COLO668 (cell line): ENCODE measurements around the gene DNAAF5.

Experiments
- DNase-seq: peaks from one replicate; lab custom pipeline; 2025; ENCODE audit not compliant: unreplicated experiment; lab: John Stamatoyannopoulos, UW

DNAAF5 gene

DNA sequence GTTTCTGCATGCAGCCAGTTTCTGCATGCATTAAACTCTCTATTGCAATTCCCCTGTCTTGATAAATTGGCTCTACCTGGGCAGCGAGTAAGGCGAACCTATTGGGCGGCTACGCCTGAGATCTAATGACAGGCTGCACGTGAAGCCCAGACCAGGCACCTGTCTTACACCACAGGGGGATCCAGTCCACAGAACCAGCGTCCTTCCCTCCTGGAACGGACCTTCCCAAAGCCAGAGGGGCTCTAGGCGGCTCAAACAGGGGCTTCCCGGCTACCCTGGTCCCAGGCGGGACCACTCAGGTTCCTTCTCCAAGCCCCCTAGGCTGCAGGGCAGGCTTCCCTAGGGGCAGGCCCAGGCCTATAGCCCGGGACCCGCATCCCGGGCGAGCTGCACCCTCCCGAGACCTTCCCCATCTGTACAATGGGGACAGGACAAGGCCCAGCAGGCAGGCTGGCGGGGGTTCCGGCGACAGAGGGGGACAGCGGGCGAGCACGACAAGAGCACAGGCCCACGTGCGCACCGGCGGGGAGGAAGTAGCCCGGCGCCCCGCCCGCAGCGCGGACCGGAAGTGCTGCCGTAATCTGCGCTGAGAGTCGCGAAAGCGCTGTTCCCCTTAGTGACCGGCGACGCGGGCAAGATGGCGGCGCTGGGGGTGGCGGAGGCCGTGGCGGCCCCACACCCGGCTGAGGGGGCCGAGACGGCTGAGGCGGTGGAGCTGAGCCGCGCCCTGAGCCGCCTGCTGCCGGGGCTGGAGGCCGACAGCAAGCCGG, at the start of gene DNAAF5:
Gene DNAAF5 (plus strand): TSS at position 616 of the 770 bp plus-strand sequence. CDS start 22 bp downstream, at position 638.
- DNase-seq: peak; percentile 98

DNA sequence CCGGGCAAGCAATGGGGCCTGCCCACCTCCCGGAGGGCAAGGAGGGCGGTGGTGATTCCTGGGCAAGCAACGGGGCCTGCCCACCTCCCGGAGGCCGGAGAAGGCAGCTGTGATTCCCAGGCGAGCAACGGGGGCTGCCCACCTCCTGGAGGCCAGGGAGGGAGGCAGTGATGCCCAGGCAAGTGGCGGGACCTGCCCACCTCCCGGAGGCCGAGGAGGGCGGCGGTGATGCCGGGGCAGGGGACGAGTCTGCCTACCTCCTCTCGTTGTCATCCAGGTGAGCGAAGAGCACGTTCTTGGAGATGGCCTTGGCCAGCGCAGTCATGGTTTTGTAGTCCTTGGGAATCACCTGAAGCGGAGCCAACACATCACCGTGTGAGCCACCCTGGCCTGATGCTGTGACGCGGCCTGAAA, 49.5 kb upstream of the DNAAF5 start:
- no peak for DNase-seq

DNA sequence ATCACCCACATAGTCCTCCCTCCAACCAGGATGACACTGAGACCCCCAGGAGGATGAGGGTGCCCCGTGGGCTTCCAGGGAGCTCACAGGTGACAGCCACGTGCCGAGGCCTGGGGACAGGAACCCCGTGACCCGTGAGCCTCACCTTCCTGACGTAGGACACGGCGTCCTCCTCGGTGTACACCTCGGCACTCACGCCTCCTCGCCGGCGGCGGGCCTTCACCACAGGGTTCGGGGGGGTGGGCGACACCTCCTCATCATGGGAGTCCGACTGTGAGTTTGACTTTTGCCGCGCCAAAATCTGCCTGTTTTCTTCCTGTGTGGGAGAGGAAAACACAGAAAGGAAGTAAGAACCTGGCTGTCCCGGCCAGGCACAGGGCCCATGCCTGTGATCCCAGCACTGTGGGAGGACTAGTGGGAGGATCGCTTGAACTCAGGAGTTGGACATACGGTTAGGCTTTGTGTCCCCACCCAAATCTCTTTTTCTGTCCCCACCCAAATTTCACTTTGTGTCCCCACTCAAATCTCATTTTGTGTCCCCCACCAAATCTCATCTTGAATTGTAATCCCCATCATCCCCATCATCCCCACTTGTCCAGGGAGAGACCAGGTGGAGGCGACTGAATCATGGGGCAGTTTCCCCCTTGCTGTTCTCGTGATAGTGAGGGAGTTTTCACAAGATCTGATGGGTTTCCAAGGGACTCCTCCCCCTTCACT, 45.9 kb upstream of the DNAAF5 start:
- DNase-seq: no peak

DNA sequence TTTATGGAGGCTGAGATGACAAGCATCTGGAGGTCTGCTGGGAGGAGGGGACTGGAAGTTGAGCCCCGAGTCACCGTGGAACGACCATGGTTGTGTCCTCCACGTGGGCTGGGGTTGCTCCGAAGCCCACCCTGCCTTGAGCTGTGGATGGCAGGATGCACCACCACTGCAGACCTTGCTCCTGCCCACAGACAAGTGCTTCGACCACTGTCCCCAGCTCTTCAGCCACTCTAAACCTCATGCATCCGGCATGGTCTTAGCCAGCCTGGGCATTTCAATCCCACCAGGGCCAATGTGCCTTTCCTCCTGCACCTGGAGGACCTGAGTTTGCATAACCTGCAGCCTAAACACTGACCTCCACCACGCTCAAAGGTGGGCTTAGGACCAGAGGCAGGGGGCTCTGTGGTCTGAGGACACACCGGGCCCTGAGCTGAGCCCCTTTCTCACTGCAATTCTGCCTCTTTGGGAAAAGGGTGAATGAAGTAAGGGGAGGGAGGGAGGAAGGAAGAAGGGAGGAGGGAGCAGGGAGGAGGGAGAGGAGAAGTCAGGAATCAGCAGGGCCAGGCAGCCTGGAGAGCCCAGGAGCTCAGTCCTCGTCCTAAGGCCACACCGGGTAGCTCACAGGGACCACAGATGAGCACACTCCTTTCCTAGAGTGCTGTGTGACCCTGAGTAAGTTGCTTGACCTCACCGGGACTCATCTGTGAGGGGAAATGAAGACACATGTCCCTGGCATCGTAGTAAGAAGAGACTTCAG, 44.8 kb upstream of the DNAAF5 start:
- no peak for DNase-seq

DNA sequence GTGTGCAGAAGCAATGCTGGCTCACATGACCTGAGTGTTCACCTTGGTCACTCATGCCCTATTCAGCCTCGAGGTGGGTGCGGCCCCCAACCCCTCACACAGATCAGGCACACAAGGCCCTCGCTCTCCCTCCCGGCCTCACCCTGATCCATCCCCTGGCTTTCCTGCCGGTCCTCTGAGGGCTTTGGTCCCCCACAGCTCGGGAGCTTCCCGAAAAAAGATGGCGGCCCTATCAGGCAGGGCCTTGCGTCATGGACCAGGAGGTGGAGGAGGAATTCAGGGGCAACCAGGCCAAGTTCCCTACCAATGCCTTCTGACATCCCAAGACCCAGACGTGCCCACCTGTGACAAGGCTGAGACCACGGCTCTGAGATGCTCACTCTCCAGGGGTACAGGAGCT, 43.7 kb upstream of the DNAAF5 start:
- no peak for DNase-seq

DNA sequence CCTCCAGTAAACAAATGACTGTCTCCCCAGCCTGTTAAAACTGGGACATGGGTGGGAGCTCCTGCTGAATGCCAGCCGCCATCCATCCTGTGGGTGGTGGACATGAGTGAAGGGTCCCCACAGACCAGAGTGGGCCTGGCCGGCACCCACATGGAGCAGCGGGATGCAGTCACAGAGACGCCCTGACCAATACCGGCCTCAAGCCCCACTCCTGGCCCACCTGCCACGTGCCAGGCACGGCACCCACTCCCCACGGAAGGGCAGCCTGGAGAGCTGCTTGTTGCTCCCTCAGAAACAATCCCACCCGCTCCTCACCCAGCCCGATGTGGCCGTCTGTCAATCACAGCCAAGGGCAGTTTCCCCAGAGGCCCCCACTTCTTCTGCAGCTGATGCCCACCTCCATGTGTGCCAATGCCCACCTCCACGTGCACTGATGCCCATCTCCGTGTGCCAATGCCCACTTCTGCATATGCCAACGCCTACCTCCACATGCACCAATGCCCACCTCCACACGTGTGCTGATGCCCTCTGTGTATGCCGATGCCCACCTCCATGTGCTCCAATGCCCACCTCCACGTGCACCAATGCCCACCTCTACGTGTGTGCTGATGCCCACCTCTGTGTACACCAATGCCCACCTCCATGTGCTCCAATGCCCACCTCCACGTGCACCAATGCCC, 42.8 kb upstream of the DNAAF5 start:
- DNase-seq: no peak

DNA sequence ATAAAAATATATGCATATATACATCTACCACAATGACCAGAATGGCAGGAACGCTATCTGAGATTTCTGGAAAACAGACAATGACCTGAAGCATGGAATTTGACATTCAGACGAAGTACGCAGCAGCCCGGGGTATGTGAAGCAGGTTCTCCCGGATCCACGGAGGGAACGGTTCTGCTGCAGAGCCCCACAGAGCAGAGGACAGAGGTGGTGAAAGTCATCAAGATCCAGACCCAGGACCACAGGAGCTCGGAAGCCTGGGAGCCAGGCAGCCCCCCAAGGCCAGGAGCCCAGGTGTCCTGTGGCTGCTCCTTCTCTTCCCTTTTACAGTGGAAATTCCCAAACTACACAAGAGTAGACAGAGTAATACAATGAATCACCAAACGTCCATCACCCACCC, 42.1 kb upstream of the DNAAF5 start:
- no peak for DNase-seq

DNA sequence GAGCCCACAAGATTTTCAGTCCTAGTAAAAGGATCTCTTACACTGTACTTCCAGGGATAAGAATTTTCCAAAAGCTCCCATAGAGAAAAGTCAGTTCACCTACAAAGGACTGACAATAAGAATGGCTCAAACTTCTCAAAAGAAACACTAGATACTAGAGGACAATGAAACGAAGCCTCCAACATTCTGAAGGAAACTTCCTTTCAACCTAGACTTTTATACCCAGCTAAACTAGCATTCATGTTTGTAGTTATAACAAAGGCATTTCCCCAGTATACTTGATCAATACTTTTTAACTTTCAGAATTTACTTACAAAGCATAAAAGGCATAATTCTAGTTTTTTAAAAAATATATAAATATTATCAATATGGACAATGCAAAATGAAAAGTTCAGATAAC, 41.0 kb upstream of the DNAAF5 start:
- DNase-seq: no peak

DNA sequence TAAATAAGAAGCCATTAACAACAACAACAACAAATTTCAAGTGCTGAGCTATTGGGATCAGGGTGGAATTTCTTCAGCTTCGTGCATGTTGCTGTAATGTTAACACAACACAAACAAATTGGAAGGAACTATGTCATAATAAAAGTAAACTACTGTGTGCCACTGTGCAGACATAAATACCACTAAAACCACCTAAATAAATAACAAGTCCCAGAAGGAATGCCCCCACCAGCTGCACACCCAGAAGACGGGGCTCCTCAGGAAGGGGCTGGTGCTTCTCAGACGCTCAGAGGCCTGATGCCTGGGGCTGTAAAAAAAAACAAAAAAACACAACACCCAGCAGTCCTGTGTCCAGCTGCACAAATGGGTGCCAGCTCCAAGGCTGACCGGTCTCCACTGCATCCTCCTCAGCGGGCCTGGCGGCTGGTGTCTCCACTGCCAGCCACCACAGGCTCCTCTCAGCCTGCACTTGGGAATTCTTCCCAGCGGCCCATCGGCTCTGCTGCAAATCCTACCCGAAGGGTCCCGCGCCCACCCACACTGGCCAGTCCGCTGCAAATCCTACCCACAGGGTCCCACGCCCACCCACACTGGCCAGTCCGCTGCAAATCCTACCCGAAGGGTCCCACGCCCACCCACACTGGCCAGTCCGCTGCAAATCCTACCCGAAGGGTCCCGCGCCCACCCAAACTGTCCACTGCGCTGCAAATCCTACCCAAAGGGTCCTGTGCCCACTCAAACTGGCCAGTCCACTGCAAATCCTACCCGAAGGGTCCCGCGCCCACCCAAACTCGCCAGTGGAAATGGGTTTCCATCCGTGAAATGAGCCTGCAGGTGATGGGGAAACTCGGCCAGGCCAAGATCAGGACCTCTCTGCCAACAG, 35.8 kb upstream of the DNAAF5 start:
- no peak for DNase-seq

DNA sequence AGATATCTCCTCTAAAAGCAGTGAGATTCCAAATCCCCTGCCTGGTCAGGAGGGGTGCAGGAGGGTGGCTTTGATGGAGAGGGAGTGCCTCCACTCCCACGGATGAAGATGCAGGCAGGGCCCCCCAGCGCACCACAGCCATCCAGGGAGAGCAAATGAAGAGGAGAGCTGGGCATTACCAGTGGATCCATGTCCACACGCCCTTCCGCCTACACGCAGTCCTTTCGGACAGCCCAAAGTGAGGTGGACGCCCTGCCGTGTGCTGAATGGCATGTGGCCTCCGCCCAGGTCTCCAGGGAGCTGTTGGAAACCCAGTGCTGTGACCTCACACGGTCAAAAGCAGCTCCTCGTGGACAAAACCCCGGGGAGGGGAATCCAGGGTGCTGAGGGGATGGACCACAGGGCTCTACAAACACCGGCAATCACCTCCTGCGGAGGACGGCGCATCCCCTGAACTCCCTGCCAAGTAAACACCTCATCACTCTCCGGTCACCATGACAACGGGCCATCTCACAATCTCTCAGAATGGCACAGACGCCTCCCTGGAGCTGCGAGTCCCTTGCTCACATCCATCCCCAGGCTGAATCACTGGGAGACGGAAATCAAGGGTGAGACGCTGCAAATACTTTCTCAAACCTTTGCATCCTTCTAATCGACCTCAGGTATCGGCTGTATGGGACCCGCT, 35.0 kb upstream of the DNAAF5 start:
- DNase-seq: no peak

DNA sequence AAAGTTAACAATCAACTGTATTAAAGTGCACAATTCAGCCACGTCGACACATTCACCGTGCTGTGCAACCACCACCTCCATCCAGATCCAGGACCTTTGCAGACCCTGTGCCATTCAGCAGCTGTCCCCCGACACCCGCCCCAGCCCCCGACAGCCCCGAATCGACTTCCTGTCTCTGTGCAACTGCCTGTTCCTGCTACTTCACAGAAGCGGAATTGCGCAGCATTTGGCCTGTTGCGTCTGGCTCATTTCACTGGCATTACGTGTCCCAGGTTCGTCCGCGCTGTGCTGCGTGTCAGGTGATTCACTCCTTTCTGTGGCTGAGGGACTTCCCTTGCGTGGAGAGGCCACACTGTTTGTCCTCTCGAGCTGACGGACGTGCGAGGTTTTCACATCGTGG, 33.2 kb upstream of the DNAAF5 start:
- no peak for DNase-seq

DNA sequence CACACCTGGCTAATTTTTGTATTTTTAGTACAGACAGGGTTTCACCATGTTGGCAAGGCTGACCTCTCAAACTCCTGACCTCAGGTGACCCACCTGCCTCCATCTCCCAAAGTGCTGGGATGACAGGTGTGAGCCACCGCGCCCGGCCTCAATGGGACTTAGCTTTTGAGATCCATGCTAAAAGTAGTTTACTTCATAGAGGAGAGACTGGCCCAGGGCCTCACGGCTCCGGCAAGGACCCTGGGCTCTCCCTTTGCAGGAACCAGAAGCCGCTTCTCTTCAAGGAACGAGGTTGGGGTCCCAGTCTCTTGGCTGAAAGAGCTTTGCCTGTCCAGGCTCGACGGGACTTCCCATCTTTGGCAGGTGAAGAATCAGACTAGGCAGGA, 30.1 kb upstream of the DNAAF5 start:
- no peak for DNase-seq

DNA sequence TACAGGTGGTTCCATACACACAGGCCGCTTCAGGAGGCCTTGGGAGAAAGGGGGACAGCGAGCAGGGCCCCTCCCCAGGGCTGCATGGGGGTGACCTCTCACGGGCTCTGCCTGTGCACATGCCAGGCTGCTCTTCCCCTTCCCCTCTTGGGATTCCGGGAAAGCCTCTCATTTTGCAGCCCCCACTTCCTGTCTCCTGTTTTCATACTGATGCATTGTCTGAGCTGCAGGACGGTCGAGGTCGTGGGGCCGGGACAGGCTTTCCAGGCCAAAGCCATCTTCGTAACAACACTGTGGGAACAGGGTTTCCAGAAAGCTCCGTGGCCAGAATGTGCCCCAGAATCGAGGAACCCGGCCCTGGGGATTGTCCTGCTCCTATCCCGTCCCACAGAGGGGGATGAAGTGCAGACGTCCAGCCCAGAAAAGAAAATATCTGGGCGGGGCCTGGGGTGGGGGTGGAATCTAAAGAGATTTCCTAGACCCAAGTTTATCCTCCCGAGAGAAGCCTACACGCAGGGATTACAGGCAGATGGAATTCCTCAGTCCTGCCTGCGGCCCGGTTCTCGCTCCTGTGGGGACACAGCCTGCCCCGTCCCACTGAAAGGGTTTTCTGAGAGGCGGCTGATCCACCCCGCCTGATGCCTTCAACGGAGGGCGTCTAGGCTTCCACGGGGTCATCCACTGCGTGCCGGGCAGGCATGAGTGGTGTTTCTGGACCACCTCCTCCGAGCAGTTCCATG, 29.5 kb upstream of the DNAAF5 start:
- no peak for DNase-seq

DNA sequence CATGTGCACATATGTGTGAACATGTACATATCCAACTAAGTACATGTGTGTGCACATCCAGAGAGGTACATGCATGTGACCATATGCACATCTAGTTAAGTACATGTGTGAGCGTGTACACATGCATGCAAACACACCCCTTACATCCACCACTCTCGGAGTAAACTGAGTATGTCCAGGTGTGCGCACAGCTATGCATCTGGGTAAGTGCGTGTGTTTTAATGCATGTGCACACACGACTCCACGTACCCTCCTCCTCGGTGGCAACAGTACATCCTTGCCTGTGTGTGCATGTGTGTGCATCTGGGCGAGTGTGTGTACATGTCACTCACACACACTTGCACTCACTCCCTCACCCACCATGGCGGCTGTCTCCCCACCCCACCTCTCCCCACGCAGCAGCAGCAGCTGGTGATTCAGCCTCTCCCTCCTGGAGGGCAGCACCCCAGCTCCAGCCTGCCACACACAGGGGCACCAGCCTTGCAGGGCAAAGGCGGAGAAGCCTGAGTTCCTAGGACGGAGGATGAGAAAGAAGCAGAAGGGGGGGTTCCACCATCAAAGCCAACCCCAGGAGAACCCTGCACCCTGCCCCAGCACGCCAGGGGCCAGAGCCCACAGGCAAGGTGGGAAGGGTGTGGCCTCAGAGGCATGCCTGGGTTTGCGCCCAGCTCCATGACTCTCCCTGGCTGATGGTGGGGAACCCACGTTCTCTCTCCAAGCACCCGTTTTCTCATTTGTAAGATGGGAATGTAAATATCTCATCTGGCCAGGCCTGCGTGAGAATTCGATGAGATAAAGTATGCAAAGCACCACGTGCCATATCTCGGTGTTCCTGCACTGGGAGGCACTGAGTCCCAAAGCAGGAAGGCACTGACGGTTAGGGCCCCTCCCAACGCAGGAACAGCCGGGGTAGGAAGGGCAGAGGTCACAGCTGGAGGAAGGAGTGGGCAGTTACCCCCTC, 27.7 kb upstream of the DNAAF5 start:
- no peak for DNase-seq

DNA sequence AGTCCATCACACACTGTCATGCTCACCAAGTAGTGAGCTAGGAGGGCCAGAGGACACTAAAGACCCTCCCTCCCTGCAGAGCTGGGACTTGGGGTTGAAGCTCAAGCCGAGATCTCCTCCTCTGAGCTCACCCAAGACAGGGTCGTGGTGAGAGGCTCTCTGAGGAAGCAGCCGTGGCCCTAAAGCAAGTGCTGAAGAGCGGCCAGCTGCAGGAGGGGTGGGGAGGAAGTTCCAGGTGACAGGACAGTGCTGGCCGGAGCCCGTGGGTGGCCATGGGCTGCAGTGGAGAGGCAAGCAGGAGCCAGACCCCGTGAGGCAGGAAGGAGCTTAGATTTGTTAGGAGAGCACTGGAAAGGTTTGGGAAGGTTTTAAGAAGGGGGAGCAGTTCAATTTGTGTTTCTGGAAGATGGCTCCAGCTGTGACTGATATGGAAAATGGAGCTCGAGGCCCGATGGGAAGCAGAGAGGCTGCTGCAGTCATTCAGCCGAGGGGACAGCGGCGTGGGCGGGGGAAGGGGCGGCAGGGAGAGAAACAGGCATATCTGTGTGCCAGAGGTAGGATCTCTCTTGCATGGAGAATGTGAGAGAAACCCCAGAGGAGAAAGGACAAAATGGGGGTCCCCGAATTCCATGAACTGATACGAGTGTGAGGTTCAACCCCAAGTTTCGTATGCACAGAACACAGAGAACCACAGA, 26.9 kb upstream of the DNAAF5 start:
- DNase-seq: no peak

DNA sequence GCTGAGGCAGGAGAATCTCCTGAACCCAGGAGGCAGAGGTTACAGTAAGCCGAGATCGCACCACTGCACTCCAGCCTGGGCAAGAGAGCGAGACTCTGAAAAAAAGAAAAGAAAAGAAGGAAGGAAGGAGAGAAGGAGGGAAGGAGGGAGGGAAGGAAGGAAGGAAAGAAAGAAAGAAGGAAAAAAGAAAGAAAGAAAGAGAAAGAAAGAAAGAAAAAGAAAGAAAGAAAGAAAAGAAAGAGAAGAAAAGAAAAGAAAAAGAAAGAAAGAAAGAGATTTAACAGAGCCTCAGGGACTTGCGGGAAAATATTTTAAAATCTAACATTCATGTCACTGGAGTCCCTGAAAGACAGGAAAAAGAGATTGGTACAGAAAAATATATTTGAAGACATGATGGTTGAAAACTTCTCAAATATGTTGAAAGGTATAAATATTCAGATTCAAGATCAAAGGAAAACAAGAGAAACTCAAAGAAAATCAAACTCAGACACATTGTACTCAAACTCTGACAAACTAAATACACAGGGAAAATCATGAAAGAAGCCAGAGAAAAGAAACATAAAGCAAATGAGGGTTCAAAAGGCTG, 25.3 kb upstream of the DNAAF5 start:
- DNase-seq: no peak

DNA sequence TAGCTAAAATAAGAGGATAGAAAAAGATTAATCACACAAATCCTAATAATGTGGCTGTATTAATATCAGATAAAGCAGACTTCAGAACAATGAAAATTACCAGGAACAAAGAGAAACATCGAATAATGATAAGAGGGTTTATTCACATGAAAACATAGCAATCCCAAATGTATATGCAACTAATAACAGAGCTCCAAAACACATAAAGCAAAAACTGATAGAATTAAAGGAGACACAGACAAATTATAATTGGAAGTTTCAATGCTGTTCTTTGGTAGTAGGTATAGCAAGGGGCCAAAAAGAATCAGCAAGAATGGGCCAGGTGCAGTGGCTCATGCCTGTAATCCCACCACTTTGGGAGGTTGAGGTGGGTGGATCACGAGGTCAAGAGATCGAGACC, 23.4 kb upstream of the DNAAF5 start:
- no peak for DNase-seq
